CD14-positive monocyte (primary cell): Measurements from ENCODE around the gene TMEM164. TPM values are rescaled to one million over a fixed set of nuclear protein-coding genes. Genes with fewer than 3 reads are reported as not detected.
A peak's percentile ranks its signal among the peaks of the same experiment; 100 is the strongest.

Source experiments
- DNase-seq, 3 donors: peaks; one replicate each; pipeline ENCODE4 v3.0.0-alpha.2; 2011 to 2022
- H2AFZ ChIP-seq: 2 replicates; pipeline ENCODE4 v1.6.0; 2012; ENCODE audit warnings: mild to moderate bottlenecking, low read depth, low read length, inconsistent platforms; ENCODE audit not compliant: insufficient read depth, poor library complexity, severe bottlenecking
- H3K27ac ChIP-seq, 2 donors: 1 replicate in 1 of 2; 2 replicates in 1 of 2; pipeline ENCODE4 v1.5.1; 2012 to 2013; ENCODE audit warnings: low read length in 2 of 2, control low read depth in 1 of 2, inconsistent platforms in 1 of 2, low read depth in 1 of 2, mild to moderate bottlenecking in 1 of 2
- H3K27me3 ChIP-seq, 2 donors: one replicate each; pipeline versions ENCODE4 v1.6.0 to v1.6.1; 2011 to 2013; ENCODE audit warnings: low read length in 2 of 2; ENCODE audit not compliant: control insufficient read depth in 2 of 2, insufficient read depth in 2 of 2
- H3K36me3 ChIP-seq, 2 donors: replicated peaks in 1 of 2; 1 replicate in 1 of 2; 2 replicates in 1 of 2; pipeline versions ENCODE4 v1.5.1 to v1.6.1; 2012 to 2013; ENCODE audit warnings: low read length in 2 of 2, control low read depth in 1 of 2, inconsistent platforms in 1 of 2, mild to moderate bottlenecking in 1 of 2; ENCODE audit not compliant: insufficient read depth in 2 of 2, control insufficient read depth in 1 of 2
- H3K4me1 ChIP-seq, 2 donors: 1 replicate in 1 of 2; 2 replicates in 1 of 2; pipeline versions ENCODE4 v1.5.1 to v1.6.1; 2012 to 2013; ENCODE audit warnings: low read length in 2 of 2, control low read depth in 1 of 2, inconsistent platforms in 1 of 2, mild to moderate bottlenecking in 1 of 2, moderate library complexity in 1 of 2; ENCODE audit not compliant: insufficient read depth in 2 of 2, control insufficient read depth in 1 of 2
- H3K4me2 ChIP-seq: replicated peaks from 2 replicates; pipeline ENCODE3; 2012; ENCODE audit warnings: low read length, moderate library complexity, mild to moderate bottlenecking; ENCODE audit not compliant: poor library complexity, severe bottlenecking; ENCODE audit errors: extremely low read depth
- H3K4me3 ChIP-seq, 3 experiments: fragments of 200-600 bp in 1 of 3; sonication (generic) in 1 of 3; replicated peaks in 1 of 3; 1 replicate in 2 of 3; 2 replicates in 1 of 3; pipeline ENCODE4 v1.5.1; 2011 to 2013; ENCODE audit warnings: low read length in 3 of 3, mild to moderate bottlenecking in 3 of 3, control low read depth in 2 of 3, low read depth in 2 of 3, inconsistent platforms in 1 of 3, moderate library complexity in 1 of 3
- H3K79me2 ChIP-seq: 2 replicates; pipeline ENCODE4 v1.6.0; 2012; ENCODE audit warnings: mild to moderate bottlenecking, control low read depth, inconsistent platforms, low read length, moderate library complexity; ENCODE audit not compliant: insufficient read depth
- H3K9ac ChIP-seq: 2 replicates; pipeline ENCODE4 v1.6.0; 2017; ENCODE audit warnings: low read length, mild to moderate bottlenecking; ENCODE audit not compliant: insufficient read depth, poor library complexity, severe bottlenecking
- H3K9me3 ChIP-seq, 2 donors: replicated peaks in 1 of 2; 1 replicate in 1 of 2; 2 replicates in 1 of 2; pipeline versions ENCODE4 v1.5.1 to v1.6.1; 2012 to 2013; ENCODE audit warnings: low read length in 2 of 2, control low read depth in 1 of 2; ENCODE audit not compliant: control insufficient read depth in 1 of 2, insufficient read depth in 1 of 2
- H4K20me1 ChIP-seq: 2 replicates; pipeline ENCODE4 v1.6.0; 2012; ENCODE audit warnings: mild to moderate bottlenecking, low read length, control low read depth, moderate library complexity; ENCODE audit not compliant: insufficient read depth
- H3K27ac Mint-ChIP-seq, 7 donors: one replicate each; pipeline ENCODE4 v1.8.0; 2020; ENCODE audit warnings: mild to moderate bottlenecking in 7 of 7, mixed read lengths in 7 of 7, moderate library complexity in 6 of 7, inconsistent platforms in 2 of 7
- H3K27me3 Mint-ChIP-seq, 3 donors: one replicate each; pipeline ENCODE4 v1.8.0; 2021 to 2022; ENCODE audit warnings: low read depth in 3 of 3, mild to moderate bottlenecking in 3 of 3, mixed read lengths in 3 of 3, moderate library complexity in 3 of 3, inconsistent platforms in 1 of 3
- H3K36me3 Mint-ChIP-seq, 2 donors: one replicate each; pipeline ENCODE4 v1.8.0; 2020; ENCODE audit warnings: mixed read lengths in 2 of 2, inconsistent platforms in 1 of 2, mild to moderate bottlenecking in 1 of 2
- H3K4me1 Mint-ChIP-seq: one replicate; pipeline ENCODE4 v1.8.0; 2020; ENCODE audit warnings: mild to moderate bottlenecking, mixed read lengths
- H3K4me3 Mint-ChIP-seq, 2 donors: one replicate each; pipeline ENCODE4 v1.8.0; 2020; ENCODE audit warnings: mild to moderate bottlenecking in 2 of 2, mixed read lengths in 2 of 2, moderate library complexity in 1 of 2
- H3K9me3 Mint-ChIP-seq, 7 donors: one replicate each; pipeline ENCODE4 v1.8.0; 2020 to 2022; ENCODE audit warnings: mixed read lengths in 7 of 7, mild to moderate bottlenecking in 6 of 7, moderate library complexity in 6 of 7, inconsistent platforms in 2 of 7
- WGBS: methylation state at CpG from one replicate; pipeline ENCODE4 v1.1.5; 2013; ENCODE audit warnings: missing lambda C conversion rate; ENCODE audit not compliant: insufficient coverage; 5-methylcytosine and 5-hydroxymethylcytosine counted together
- intact Hi-C, 2 donors: fragments of 100-400 bp; cut with micrococcal nuclease; formaldehyde crosslinking; loops; one replicate each; pipeline versions ENCODE4 v1.15.0 to v1.15.1; 2023
- polyA plus RNA-seq, 3 donors: library from polyadenylated mRNA; depleted of rRNA in 1 of 3; unstranded in 2 of 3; stranded (reverse) in 1 of 3; fragments of 300-500 nt in 2 of 3; fragments of >200 nt in 1 of 3; fragmentation: Illumina TruSeq in 2 of 3; gene quantifications; 1 replicate in 2 of 3; 2 replicates in 1 of 3; pipeline ENCODE4 v1.2.3, GENCODE V29; 2012 to 2021
- TF ChIP-seq, protein P1 (sequence below): fragments of 200-600 bp; IDR thresholded peaks from one replicate; pipeline ENCODE4 v1.8.0; 2022; ENCODE audit warnings: antibody characterized with exemption, mild to moderate bottlenecking

The TMEM164 gene
- polyA plus RNA-seq, 3 donors, result 5.3 to 39.5 (median 7.3) TPM

DNA sequence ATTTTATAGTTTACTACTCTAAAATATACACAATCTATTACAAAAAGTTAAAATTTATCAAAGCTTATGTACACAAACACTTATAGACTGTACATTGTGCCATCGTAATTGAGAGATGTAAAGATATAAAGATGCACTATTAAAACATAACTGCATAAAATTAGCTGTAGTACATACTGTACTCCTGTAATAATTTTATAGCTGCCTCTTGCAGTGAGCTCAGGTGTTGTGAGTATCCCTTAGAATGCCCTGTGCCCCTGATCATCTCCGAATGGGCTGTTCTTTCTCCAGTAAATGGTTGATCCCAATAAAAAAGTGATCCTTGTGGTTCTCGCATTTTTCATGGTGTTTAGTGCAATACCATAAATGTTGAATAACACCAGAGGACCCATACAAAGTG lies 101.2 kb downstream of the TMEM164 start:
- Histone ChIP-seq H3K4me1 (peaks cover 23 to 27% of the 10 kb centered on the region in 2 donors), H2AFZ (no peak overlapping the region), H3K4me3 (no peak overlapping the region), H4K20me1 (no peaks in the 10 kb centered on the region), H3K27me3 (no peaks in the 10 kb centered on the region), H3K9me3 (no peaks in the 10 kb centered on the region), H3K4me2 (no peak overlapping the region), H3K79me2 (peaks cover 19% of the 10 kb centered on the region), H3K9ac (no peak overlapping the region), H3K27ac (no peak overlapping the region), H3K36me3 (no peaks in the 10 kb centered on the region)
- peaks cover 32% of the 10 kb centered on the region for H3K4me1 Mint-ChIP-seq
- intact Hi-C loops, result no loop called here
- no peak overlapping the region for H3K27ac Mint-ChIP-seq
- H3K4me3 Mint-ChIP-seq, result no peak overlapping the region
- no CpG with 5 or more reads among the region's 3 CpGs for WGBS
- TF ChIP-seq, protein P1, sequence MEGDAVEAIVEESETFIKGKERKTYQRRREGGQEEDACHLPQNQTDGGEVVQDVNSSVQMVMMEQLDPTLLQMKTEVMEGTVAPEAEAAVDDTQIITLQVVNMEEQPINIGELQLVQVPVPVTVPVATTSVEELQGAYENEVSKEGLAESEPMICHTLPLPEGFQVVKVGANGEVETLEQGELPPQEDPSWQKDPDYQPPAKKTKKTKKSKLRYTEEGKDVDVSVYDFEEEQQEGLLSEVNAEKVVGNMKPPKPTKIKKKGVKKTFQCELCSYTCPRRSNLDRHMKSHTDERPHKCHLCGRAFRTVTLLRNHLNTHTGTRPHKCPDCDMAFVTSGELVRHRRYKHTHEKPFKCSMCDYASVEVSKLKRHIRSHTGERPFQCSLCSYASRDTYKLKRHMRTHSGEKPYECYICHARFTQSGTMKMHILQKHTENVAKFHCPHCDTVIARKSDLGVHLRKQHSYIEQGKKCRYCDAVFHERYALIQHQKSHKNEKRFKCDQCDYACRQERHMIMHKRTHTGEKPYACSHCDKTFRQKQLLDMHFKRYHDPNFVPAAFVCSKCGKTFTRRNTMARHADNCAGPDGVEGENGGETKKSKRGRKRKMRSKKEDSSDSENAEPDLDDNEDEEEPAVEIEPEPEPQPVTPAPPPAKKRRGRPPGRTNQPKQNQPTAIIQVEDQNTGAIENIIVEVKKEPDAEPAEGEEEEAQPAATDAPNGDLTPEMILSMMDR, result no peak
- H3K9me3 Mint-ChIP-seq, result peaks cover 0 to 2% (median 0%) of the 10 kb centered on the region in 7 donors
- DNase-seq, result no peak
- H3K36me3 Mint-ChIP-seq, result peaks cover 4 to 14% of the 10 kb centered on the region in 2 donors
- H3K27me3 Mint-ChIP-seq, result peaks cover 0 to 9% (median 0%) of the 10 kb centered on the region in 3 donors

DNA sequence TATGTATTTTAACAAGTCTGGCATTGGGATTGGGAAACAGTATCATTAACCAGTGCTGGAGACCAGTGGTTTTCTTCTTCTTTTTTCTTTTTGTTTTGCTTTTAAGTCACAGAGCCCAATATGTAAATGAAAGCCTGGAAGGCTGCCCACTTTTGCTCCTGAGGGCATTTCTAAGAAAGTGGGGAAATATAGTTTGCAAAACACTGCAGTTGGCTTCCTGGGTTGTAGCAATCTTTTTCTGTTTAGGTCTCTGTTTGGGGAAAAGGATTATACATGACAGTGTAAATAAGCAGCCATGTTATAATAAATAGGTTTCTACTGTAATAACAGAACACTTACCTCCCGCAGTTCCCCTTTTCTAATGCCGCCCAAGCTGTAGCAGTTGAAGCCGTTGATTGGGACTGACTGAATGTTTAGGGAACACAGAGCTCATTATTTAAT lies 105.5 kb downstream of the TMEM164 start:
- peak overlapping the region; percentile 50 for H3K4me2 ChIP-seq
- H3K4me3 Mint-ChIP-seq, result peak overlapping the region; percentile 24 to 53
- no CpG with 5 or more reads among the region's 3 CpGs for WGBS

More for the DNA sequence above, 105.5 kb downstream of the TMEM164 start:
- TF ChIP-seq, protein P1, result no peak
- peak; percentile 51 to 72 (median 68) for DNase-seq
- Histone ChIP-seq H3K27me3 (no peaks in the 10 kb centered on the region), H3K79me2 (peaks cover 7% of the 10 kb centered on the region), H2AFZ (no peak overlapping the region), H3K4me1 (peaks cover 34 to 45% of the 10 kb centered on the region in 2 donors), H3K9me3 (no peaks in the 10 kb centered on the region), H3K4me3 (peak overlapping the region in 2 of 3 experiments; percentile 22 to 61), H4K20me1 (no peaks in the 10 kb centered on the region), H3K27ac (peak overlapping the region in 1 of 2 donors; percentile 76), H3K36me3 (peaks cover 0 to 9% of the 10 kb centered on the region in 2 donors), H3K9ac (no peak overlapping the region)
- Mint-ChIP-seq H3K36me3 (peaks cover 4 to 14% of the 10 kb centered on the region in 2 donors), H3K4me1 (peaks cover 52% of the 10 kb centered on the region), H3K27me3 (peaks cover 0 to 5% (median 0%) of the 10 kb centered on the region in 3 donors), H3K9me3 (peaks cover 0 to 2% (median 0%) of the 10 kb centered on the region in 7 donors), H3K27ac (peak overlapping the region; percentile 79 to 95 (median 89))
- intact Hi-C loops, result no loop called here
